Chondrocyte (in vitro differentiated cells): ENCODE results near the gene XPR1. TPM values are rescaled to one million over a fixed set of nuclear protein-coding genes. Genes with fewer than 3 reads are reported as not detected.
A peak's percentile ranks its signal among the peaks of the same experiment; 100 is the strongest.

ENCODE experiments used
- DNase-seq: peaks from one replicate; pipeline ENCODE4 v3.0.0; 2021; ENCODE audit warnings: mixed read lengths, low spot score
- H3K27ac Mint-ChIP-seq: one replicate; pipeline ENCODE4 v1.8.0; 2021; ENCODE audit warnings: mild to moderate bottlenecking, moderate library complexity, mixed read lengths; ENCODE audit not compliant: unreplicated experiment
- H3K27me3 Mint-ChIP-seq: 2 replicates; pipeline ENCODE4 v1.8.0; 2021; ENCODE audit warnings: low read depth, mixed read lengths
- H3K36me3 Mint-ChIP-seq: 2 replicates; pipeline ENCODE4 v1.8.0; 2021; ENCODE audit warnings: low read depth, mixed read lengths
- H3K4me1 Mint-ChIP-seq: 2 replicates; pipeline ENCODE4 v1.8.0; 2021; ENCODE audit warnings: low read depth, mild to moderate bottlenecking, mixed read lengths
- H3K4me3 Mint-ChIP-seq: one replicate; pipeline ENCODE4 v1.8.0; 2021; ENCODE audit warnings: mild to moderate bottlenecking, moderate library complexity, mixed read lengths; ENCODE audit not compliant: unreplicated experiment
- H3K9me3 Mint-ChIP-seq: 2 replicates; pipeline ENCODE4 v1.8.0; 2021; ENCODE audit warnings: low read depth, mixed read lengths
- total RNA-seq: library from RNA; stranded (reverse); gene quantifications from 3 replicates; pipeline ENCODE4 v1.2.1, GENCODE V29; 2021
- TF ChIP-seq, protein P1 (sequence below): fragments of 200-600 bp; sonication (generic); IDR thresholded peaks from 2 replicates; pipeline ENCODE4 v1.5.0; 2021; ENCODE audit warnings: antibody characterized with exemption, mild to moderate bottlenecking, moderate library complexity

XPR1 gene
- total RNA-seq, 1 donor from 2014 or later: 24.9 TPM

DNA sequence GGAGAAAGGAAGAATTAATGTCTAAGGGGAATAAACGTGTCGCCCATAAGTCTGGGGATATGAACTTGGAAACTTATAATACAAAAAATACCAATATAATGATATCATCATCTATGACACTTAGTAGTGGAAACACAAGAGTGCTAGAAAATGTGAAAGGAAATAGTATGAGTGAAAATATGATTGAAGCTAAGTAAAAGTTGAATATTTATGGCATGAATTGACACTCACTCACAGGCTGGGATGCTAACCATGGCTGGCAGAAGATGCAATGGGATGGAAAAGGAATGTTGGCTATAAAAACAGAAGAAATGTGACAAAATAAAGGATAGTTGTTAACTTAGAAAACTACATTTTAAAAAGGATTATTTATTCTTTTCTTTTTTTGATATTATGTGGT lies 120.1 kb downstream of the XPR1 start:
- TF ChIP-seq, protein P1, sequence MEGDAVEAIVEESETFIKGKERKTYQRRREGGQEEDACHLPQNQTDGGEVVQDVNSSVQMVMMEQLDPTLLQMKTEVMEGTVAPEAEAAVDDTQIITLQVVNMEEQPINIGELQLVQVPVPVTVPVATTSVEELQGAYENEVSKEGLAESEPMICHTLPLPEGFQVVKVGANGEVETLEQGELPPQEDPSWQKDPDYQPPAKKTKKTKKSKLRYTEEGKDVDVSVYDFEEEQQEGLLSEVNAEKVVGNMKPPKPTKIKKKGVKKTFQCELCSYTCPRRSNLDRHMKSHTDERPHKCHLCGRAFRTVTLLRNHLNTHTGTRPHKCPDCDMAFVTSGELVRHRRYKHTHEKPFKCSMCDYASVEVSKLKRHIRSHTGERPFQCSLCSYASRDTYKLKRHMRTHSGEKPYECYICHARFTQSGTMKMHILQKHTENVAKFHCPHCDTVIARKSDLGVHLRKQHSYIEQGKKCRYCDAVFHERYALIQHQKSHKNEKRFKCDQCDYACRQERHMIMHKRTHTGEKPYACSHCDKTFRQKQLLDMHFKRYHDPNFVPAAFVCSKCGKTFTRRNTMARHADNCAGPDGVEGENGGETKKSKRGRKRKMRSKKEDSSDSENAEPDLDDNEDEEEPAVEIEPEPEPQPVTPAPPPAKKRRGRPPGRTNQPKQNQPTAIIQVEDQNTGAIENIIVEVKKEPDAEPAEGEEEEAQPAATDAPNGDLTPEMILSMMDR: no peak
- Mint-ChIP-seq H3K36me3 (no peaks in the 10 kb centered on the region), H3K4me3 (no peak overlapping the region), H3K4me1 (peaks cover 19% of the 10 kb centered on the region), H3K27ac (peak overlapping the region; percentile 83), H3K27me3 (no peaks in the 10 kb centered on the region), H3K9me3 (peaks cover 2% of the 10 kb centered on the region)
- DNase-seq: no peak

DNA sequence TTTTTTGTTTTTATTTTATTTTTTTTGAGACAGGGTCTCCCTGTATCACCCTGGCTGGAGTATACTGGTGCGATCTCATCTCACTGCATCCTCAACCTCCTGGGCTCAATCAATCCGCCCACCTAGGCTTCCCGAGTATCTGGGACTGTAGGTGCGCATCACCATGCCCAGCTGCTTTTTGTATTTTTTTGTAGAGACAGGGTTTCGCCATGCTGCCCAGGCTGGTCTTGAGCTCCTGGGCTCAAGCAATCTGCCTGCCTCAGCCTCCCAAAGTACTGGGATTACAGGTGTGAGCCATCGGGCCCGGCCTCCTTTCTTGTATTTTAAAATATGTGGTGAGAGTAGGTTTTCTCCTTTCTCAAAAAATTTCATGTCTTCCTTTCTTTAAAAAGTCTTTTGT lies 122.6 kb downstream of the XPR1 start:
- peaks cover 19% of the 10 kb centered on the region for H3K4me1 Mint-ChIP-seq
- H3K27me3 Mint-ChIP-seq: no peaks in the 10 kb centered on the region
- TF ChIP-seq, protein P1: no peak
- H3K9me3 Mint-ChIP-seq: peaks cover 2% of the 10 kb centered on the region
- no peak overlapping the region for H3K27ac Mint-ChIP-seq
- no peak for DNase-seq
- no peaks in the 10 kb centered on the region for H3K36me3 Mint-ChIP-seq
- no peak overlapping the region for H3K4me3 Mint-ChIP-seq

DNA sequence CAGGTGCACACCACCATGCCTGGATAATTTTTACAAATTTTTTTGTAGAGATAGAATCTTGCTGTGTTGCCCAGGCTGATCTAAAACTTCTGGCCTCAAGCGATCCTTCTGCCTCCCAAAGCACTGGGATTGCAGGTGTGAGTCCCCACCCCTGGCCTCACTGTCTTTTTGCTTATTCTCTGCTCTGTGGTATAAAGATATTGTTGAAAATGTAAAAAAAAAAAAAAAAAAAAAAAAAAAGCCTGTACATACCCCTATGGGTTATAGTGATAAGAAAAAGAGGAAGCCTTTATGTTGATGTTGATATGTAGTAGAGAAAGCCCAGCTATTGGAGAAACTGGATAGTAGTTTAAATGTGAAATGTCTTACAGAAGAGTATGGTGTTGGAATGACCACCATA lies 125.8 kb downstream of the XPR1 start:
- Mint-ChIP-seq H3K27ac (no peak overlapping the region), H3K9me3 (no peaks in the 10 kb centered on the region), H3K27me3 (no peaks in the 10 kb centered on the region), H3K36me3 (no peaks in the 10 kb centered on the region), H3K4me1 (peaks cover 8% of the 10 kb centered on the region), H3K4me3 (no peak overlapping the region)
- TF ChIP-seq, protein P1: no peak
- DNase-seq: no peak

DNA sequence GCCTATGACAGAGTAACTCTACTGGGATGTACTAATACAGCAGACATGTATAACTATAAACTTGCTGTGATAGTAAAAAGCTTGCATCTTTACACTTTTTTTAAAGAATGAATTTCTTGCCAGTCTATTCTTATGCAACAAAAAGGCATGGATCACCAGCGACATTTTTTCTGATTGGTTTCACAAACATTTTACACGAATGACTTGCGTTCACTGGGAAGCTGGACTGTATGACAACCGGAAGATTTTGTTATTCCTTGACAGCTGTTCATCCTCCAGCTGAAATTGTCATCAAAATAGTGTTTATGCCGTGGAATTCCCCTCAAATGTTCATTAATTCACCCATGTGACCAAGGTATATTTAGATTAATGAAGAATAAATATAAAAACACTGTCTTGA lies 131.0 kb downstream of the XPR1 start:
- no peaks in the 10 kb centered on the region for H3K9me3 Mint-ChIP-seq
- H3K4me1 Mint-ChIP-seq: peaks cover 5% of the 10 kb centered on the region
- H3K4me3 Mint-ChIP-seq: no peak overlapping the region
- no peak for DNase-seq
- no peaks in the 10 kb centered on the region for H3K27me3 Mint-ChIP-seq
- no peak overlapping the region for H3K27ac Mint-ChIP-seq
- H3K36me3 Mint-ChIP-seq: no peaks in the 10 kb centered on the region
- TF ChIP-seq, protein P1: no peak

DNA sequence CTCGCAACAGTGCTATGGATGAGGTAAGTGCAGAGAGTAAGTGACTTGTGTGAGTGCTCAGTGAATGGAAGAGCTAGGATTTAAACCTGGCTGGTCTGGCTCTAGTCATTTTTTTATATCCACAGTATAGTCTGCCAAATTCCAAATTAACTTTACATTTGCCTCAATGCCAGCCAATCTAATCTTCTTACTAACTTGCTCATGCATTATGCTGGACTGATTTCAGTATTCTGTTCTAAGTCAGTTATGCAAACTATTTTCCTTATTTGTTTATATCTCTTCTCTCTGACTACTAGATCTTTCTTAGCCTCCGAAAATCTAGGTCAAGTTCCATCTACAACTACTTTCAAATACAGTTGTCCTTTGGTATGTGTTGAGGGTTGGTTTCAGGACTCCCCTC lies 133.3 kb downstream of the XPR1 start:
- DNase-seq: no peak
- Mint-ChIP-seq H3K27me3 (no peaks in the 10 kb centered on the region), H3K36me3 (no peaks in the 10 kb centered on the region), H3K4me3 (no peak overlapping the region), H3K4me1 (peaks cover 8% of the 10 kb centered on the region), H3K9me3 (no peaks in the 10 kb centered on the region), H3K27ac (no peak overlapping the region)
- TF ChIP-seq, protein P1: no peak
